SU-DHL-6 (cell line): ENCODE data around the gene RALGPS1.
A peak's percentile ranks its signal among the peaks of the same experiment; 100 is the strongest.

Experiments used
- H2AFZ ChIP-seq: fragments of 200-600 bp; sonication (generic); 2 replicates; pipeline ENCODE4 v1.6.1; 2014; ENCODE audit warnings: low read depth, mild to moderate bottlenecking, moderate library complexity, mixed read lengths, antibody characterized with exemption, low read length; ENCODE audit not compliant: severe bottlenecking
- H3F3A ChIP-seq: fragments of 200-600 bp; shearing (Covaris generic); 2 replicates; pipeline ENCODE4 v1.6.0; 2016; ENCODE audit warnings: antibody characterized with exemption, mild to moderate bottlenecking; ENCODE audit not compliant: insufficient read depth
- H3K27ac ChIP-seq: fragments of 200-600 bp; sonication (generic); 2 replicates; pipeline ENCODE4 v1.5.1; 2016; ENCODE audit warnings: low read depth, mild to moderate bottlenecking, low read length, moderate library complexity, mixed read lengths
- H3K27me3 ChIP-seq: fragments of 200-600 bp; sonication (generic), shearing (Covaris generic); 2 replicates; pipeline ENCODE4 v1.6.0; 2014; ENCODE audit warnings: mild to moderate bottlenecking, low read length
- H3K36me3 ChIP-seq: fragments of 200-600 bp; sonication (generic); 2 replicates; pipeline ENCODE4 v1.6.1; 2014; ENCODE audit warnings: mild to moderate bottlenecking, low read length, mixed read lengths
- H3K4me2 ChIP-seq: fragments of 300-600, 200-600 bp; shearing (Covaris generic), sonication (generic); 2 replicates; pipeline ENCODE4 v1.6.0; 2014; ENCODE audit warnings: low read length, low read depth, mild to moderate bottlenecking; ENCODE audit not compliant: poor library complexity, severe bottlenecking
- H3K4me3 ChIP-seq: fragments of 200-600 bp; sonication (generic); 2 replicates; pipeline ENCODE4 v1.5.1; 2014; ENCODE audit warnings: antibody characterized with exemption, low read length, mild to moderate bottlenecking, mixed read lengths; ENCODE audit not compliant: insufficient read depth, poor library complexity, severe bottlenecking
- H3K79me2 ChIP-seq: fragments of 200-600 bp; sonication (generic); 2 replicates; pipeline ENCODE4 v1.6.1; 2014; ENCODE audit warnings: mild to moderate bottlenecking, low read length, moderate library complexity; ENCODE audit not compliant: insufficient read depth
- H3K9ac ChIP-seq: fragments of 200-600 bp; sonication (generic); 2 replicates; pipeline ENCODE4 v1.7.0; 2014; ENCODE audit warnings: mild to moderate bottlenecking, low read length
- H3K9me2 ChIP-seq: fragments of 200-600 bp; sonication (generic); replicated peaks from 2 replicates; pipeline ENCODE4 v1.6.1; 2014; ENCODE audit warnings: low read length; ENCODE audit not compliant: insufficient read depth
- H3K9me3 ChIP-seq: fragments of 200-600 bp; sonication (generic); 2 replicates; pipeline ENCODE4 v1.6.1; 2014; ENCODE audit warnings: low read length, mixed read lengths; ENCODE audit not compliant: insufficient read depth
- H4K20me1 ChIP-seq: fragments of 200-600 bp; sonication (generic); 2 replicates; pipeline ENCODE4 v1.6.1; 2014; ENCODE audit warnings: low read depth, mild to moderate bottlenecking, antibody characterized with exemption, low read length, moderate library complexity, mixed read lengths
- CTCF ChIP-seq: fragments of 200-600 bp; sonication (generic); IDR thresholded peaks from one replicate; pipeline ENCODE4 v1.5.1; 2017; ENCODE audit warnings: antibody characterized with exemption, mild to moderate bottlenecking, low read length, moderate library complexity; ENCODE audit not compliant: insufficient read depth, poor library complexity, severe bottlenecking
- EZH2phosphoT487 ChIP-seq: fragments of 200-600 bp; sonication (generic), shearing (Covaris generic); conservative IDR thresholded peaks from 2 replicates; pipeline ENCODE4 v1.6.1; 2018; ENCODE audit warnings: mild to moderate bottlenecking, antibody characterized with exemption, low read length, moderate library complexity, mixed read lengths

The RALGPS1 gene

GRCh38 chr9:127223266-127223665, 308.7 kb downstream of the RALGPS1 start:
- H3K9me2 ChIP-seq: no peaks in the 10 kb centered on the region
- H3K36me3 ChIP-seq: no peaks in the 10 kb centered on the region
- TF ChIP-seq EZH2phosphoT487: no peak
- no peak for TF ChIP-seq CTCF
- H3K9me3 ChIP-seq: no peaks in the 10 kb centered on the region
- no peak overlapping the region for H3K4me2 ChIP-seq
- H3K4me3 ChIP-seq: no peak overlapping the region
- no peaks in the 10 kb centered on the region for H3F3A ChIP-seq
- no peak overlapping the region for H3K9ac ChIP-seq
- H3K79me2 ChIP-seq: no peaks in the 10 kb centered on the region
- H2AFZ ChIP-seq: no peak overlapping the region
- no peak overlapping the region for H3K27ac ChIP-seq
- no peaks in the 10 kb centered on the region for H4K20me1 ChIP-seq
- H3K27me3 ChIP-seq: no peaks in the 10 kb centered on the region

- Histone ChIP-seq H2AFZ (no peak overlapping the region), H3F3A (no peaks in the 10 kb centered on the region), H3K27me3 (no peaks in the 10 kb centered on the region), H3K9me2 (no peaks in the 10 kb centered on the region), H3K4me2 (peak overlapping the region; percentile 63), H3K79me2 (no peaks in the 10 kb centered on the region), H3K9ac (no peak overlapping the region), H3K27ac (no peak overlapping the region), H3K4me3 (no peak overlapping the region), H3K36me3 (no peaks in the 10 kb centered on the region), H3K9me3 (no peaks in the 10 kb centered on the region), H4K20me1 (no peaks in the 10 kb centered on the region)
- TF ChIP-seq CTCF: no peak
Observed at GRCh38 chr9:127223810-127224177, 309.2 kb downstream of the RALGPS1 start.

GRCh38 chr9:127224178-127224882, 309.7 kb downstream of the RALGPS1 start:
- Histone ChIP-seq H3K27ac (no peak overlapping the region), H3K27me3 (no peaks in the 10 kb centered on the region), H3K9me2 (no peaks in the 10 kb centered on the region), H4K20me1 (no peaks in the 10 kb centered on the region), H3K9me3 (no peaks in the 10 kb centered on the region), H3K9ac (no peak overlapping the region), H3F3A (no peaks in the 10 kb centered on the region), H3K36me3 (no peaks in the 10 kb centered on the region), H3K4me2 (peak overlapping the region; percentile 63), H3K79me2 (no peaks in the 10 kb centered on the region), H3K4me3 (peak overlapping the region; percentile 50), H2AFZ (peak overlapping the region; percentile 71)
- TF ChIP-seq CTCF: no peak
- no peak for TF ChIP-seq EZH2phosphoT487
